Chondrocyte (in vitro differentiated cells): ENCODE data around the gene HCRTR2. TPM values are rescaled to one million over a fixed set of nuclear protein-coding genes. Genes with fewer than 3 reads are reported as not detected.

Source experiments
- DNase-seq: peaks from one replicate; pipeline ENCODE4 v3.0.0; 2021; ENCODE audit warnings: mixed read lengths, low spot score
- H3K27ac Mint-ChIP-seq: one replicate; pipeline ENCODE4 v1.8.0; 2021; ENCODE audit warnings: mild to moderate bottlenecking, moderate library complexity, mixed read lengths; ENCODE audit not compliant: unreplicated experiment
- H3K27me3 Mint-ChIP-seq: 2 replicates; pipeline ENCODE4 v1.8.0; 2021; ENCODE audit warnings: low read depth, mixed read lengths
- H3K36me3 Mint-ChIP-seq: 2 replicates; pipeline ENCODE4 v1.8.0; 2021; ENCODE audit warnings: low read depth, mixed read lengths
- H3K4me1 Mint-ChIP-seq: 2 replicates; pipeline ENCODE4 v1.8.0; 2021; ENCODE audit warnings: low read depth, mild to moderate bottlenecking, mixed read lengths
- H3K4me3 Mint-ChIP-seq: one replicate; pipeline ENCODE4 v1.8.0; 2021; ENCODE audit warnings: mild to moderate bottlenecking, moderate library complexity, mixed read lengths; ENCODE audit not compliant: unreplicated experiment
- H3K9me3 Mint-ChIP-seq: 2 replicates; pipeline ENCODE4 v1.8.0; 2021; ENCODE audit warnings: low read depth, mixed read lengths
- total RNA-seq: library from RNA; stranded (reverse); gene quantifications from 3 replicates; pipeline ENCODE4 v1.2.1, GENCODE V29; 2021
- TF ChIP-seq, protein P1 (sequence below): fragments of 200-600 bp; sonication (generic); IDR thresholded peaks from 2 replicates; pipeline ENCODE4 v1.5.0; 2021; ENCODE audit warnings: antibody characterized with exemption, mild to moderate bottlenecking, moderate library complexity

HCRTR2 gene
- total RNA-seq, 1 donor from 2014 or later, result not detected

DNA sequence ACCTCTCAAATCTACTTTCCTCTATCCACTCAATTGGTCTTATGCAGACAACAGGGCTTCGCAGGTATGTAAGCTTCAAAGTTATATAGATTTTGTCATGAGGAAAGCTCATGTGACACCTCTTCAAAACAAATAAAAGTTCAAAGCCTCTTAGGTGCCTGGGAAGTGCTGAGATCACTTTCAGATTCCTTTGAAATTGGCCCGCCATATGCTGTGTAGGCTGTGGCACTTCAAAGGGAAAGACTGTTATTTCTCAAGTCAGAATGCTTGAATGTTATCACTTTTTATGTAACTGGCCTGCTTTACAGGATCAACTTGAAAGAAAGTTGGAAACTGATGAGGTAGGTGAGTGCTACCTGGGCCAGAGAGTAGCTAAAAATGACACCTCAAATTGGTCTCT lies 85.9 kb downstream of the HCRTR2 start:
- Mint-ChIP-seq H3K4me1 (no peaks in the 10 kb centered on the region), H3K27ac (no peak overlapping the region), H3K4me3 (no peak overlapping the region), H3K36me3 (no peaks in the 10 kb centered on the region), H3K9me3 (no peaks in the 10 kb centered on the region), H3K27me3 (peaks cover 2% of the 10 kb centered on the region)
- no peak for DNase-seq
- TF ChIP-seq, protein P1, sequence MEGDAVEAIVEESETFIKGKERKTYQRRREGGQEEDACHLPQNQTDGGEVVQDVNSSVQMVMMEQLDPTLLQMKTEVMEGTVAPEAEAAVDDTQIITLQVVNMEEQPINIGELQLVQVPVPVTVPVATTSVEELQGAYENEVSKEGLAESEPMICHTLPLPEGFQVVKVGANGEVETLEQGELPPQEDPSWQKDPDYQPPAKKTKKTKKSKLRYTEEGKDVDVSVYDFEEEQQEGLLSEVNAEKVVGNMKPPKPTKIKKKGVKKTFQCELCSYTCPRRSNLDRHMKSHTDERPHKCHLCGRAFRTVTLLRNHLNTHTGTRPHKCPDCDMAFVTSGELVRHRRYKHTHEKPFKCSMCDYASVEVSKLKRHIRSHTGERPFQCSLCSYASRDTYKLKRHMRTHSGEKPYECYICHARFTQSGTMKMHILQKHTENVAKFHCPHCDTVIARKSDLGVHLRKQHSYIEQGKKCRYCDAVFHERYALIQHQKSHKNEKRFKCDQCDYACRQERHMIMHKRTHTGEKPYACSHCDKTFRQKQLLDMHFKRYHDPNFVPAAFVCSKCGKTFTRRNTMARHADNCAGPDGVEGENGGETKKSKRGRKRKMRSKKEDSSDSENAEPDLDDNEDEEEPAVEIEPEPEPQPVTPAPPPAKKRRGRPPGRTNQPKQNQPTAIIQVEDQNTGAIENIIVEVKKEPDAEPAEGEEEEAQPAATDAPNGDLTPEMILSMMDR, result no peak

DNA sequence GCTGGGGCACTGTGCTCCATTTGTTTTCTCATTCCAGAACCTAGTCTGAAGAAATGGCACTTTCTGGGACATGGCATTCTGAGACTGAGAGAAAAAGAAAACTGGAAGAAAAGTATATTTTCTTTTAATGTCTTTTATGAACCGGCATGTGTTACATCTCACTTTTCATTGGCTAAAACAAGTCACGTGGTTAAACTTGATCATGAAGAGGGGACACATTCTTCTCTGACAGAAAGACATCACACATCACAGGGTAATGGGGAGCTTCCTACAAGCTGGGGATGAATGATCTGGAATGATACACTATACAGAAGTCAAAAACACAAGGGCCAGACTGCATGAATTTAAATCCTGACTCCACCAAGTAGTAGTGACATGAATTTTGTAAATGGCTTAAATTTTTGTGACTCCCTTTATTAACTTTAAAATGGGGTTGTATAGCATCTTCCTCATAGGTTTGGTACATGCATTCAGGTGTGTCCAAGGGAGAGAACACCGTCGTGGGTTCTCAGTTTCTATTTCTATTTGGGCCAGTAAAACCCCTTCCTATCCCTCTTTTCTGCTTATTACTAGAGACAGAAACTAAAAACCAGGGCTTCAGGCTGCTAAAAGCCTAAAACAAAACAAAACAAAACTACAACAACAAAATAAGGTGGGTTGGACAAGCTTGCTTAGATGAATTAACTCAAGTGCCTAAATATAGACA lies 91.2 kb downstream of the HCRTR2 start:
- H3K4me1 Mint-ChIP-seq, result no peaks in the 10 kb centered on the region
- TF ChIP-seq, protein P1, result no peak
- H3K36me3 Mint-ChIP-seq, result no peaks in the 10 kb centered on the region
- DNase-seq, result no peak
- H3K27ac Mint-ChIP-seq, result no peak overlapping the region
- H3K27me3 Mint-ChIP-seq, result peaks cover 3% of the 10 kb centered on the region
- H3K4me3 Mint-ChIP-seq, result no peak overlapping the region
- H3K9me3 Mint-ChIP-seq, result no peaks in the 10 kb centered on the region

DNA sequence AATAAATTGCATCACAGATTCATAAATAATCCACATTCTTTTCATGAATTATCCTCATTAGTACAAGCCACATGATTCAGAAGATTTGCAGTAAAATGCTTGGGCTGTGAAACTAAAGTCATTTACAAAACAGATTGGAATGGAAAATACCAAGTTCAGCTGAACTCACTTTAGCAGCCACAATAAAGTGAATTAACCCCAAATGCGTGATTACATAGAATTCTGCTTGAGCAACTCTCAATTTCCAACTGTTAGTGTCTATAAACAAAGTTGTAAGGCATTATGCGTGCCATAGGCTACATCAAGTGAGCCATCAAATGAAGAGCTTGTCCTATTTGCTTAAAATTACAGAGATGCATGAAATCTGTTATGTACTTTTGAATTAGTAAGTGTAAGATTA lies 92.6 kb downstream of the HCRTR2 start:
- no peaks in the 10 kb centered on the region for H3K9me3 Mint-ChIP-seq
- peaks cover 3% of the 10 kb centered on the region for H3K27me3 Mint-ChIP-seq
- no peak for DNase-seq
- H3K36me3 Mint-ChIP-seq, result no peaks in the 10 kb centered on the region
- H3K4me1 Mint-ChIP-seq, result no peaks in the 10 kb centered on the region
- TF ChIP-seq, protein P1, result no peak
- no peak overlapping the region for H3K4me3 Mint-ChIP-seq
- H3K27ac Mint-ChIP-seq, result no peak overlapping the region

DNA sequence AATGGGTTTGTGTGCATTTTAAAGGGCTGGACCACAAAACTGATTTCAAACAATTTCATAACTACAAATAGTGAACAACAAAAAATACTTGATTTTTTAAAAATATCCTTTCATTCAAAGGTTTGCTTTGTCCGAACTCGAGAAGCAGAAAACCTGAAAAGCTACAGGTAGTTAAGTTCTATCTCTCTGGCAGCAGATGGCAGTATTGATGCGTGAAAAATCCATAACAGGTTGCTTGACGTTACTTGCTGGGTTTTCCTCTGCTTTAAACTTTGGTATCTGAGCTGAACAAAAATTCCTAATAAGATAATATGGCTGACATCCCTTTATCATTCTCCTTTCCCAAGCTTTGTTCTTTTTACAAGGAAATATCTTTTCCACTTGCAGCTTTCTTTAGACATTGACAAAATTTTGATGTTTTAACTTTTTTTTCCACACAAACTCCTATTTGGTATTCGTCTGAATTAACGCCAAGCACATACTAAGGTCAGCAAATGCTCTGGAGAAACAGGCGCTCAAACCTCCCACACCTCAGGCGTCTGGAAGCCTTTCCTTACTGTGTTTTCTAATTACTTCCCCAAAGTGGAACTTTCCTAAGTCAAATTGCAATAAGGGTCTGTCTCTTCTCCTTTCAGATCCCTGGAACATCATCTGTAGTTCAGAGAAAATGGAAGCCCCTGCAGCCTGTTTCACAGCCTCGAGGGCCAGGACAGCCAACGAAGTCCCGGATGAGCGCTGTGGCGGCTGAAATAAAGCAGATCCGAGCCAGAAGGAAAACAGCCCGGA lies 102.6 kb downstream of the HCRTR2 start:
- Mint-ChIP-seq H3K27ac (no peak overlapping the region), H3K4me3 (no peak overlapping the region), H3K27me3 (peaks cover 29% of the 10 kb centered on the region), H3K4me1 (peaks cover 6% of the 10 kb centered on the region), H3K36me3 (no peaks in the 10 kb centered on the region), H3K9me3 (no peaks in the 10 kb centered on the region)
- TF ChIP-seq, protein P1, result peak; percentile 90
- no peak for DNase-seq

DNA sequence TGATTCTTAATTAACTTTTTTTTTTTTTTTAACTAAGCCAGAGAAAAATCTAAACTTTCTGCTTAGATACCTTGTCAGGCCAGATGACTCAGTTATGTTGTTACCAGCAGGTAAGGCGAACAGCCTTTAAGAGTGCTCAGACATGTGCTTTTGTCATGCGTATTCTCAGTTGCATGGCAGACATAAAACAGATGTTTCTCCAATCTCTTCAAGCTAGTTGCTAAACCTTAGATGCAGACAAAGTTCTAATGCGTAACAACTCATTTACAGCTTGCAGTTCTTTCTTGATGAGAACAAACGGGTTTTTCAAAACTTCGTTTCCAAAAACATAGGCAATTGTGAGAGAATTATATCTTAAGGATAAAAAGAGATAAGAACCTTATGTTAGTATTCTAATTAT lies 103.3 kb downstream of the HCRTR2 start:
- H3K9me3 Mint-ChIP-seq, result no peaks in the 10 kb centered on the region

More for the DNA sequence above, 103.3 kb downstream of the HCRTR2 start:
- no peaks in the 10 kb centered on the region for H3K36me3 Mint-ChIP-seq
- peaks cover 6% of the 10 kb centered on the region for H3K4me1 Mint-ChIP-seq
- H3K27me3 Mint-ChIP-seq, result peaks cover 30% of the 10 kb centered on the region
- no peak for DNase-seq
- H3K4me3 Mint-ChIP-seq, result no peak overlapping the region
- TF ChIP-seq, protein P1, result no peak
- H3K27ac Mint-ChIP-seq, result no peak overlapping the region
